Right lobe of liver (tissue), 6 donors: ENCODE results near the gene SNRNP35. TPM values are rescaled to one million over a fixed set of nuclear protein-coding genes. Genes with fewer than 3 reads are reported as not detected.
A peak's percentile ranks its signal among the peaks of the same experiment; 100 is the strongest.

ENCODE experiments used
- ATAC-seq, 4 donors: fragments of 200-7000 bp; cut with Tn5 transposase; one replicate each; pipeline ENCODE4 v1.9.1; 2020; ENCODE audit warnings: mild to moderate bottlenecking in 4 of 4, moderate library complexity in 4 of 4
- DNase-seq, 3 donors: peaks; one replicate each; pipeline ENCODE4 v3.0.0-alpha.2; 2020
- H3K27ac ChIP-seq, 3 donors: fragments of 200-600 bp; one replicate each; pipeline ENCODE4 v1.8.0; 2022
- H3K27me3 ChIP-seq, 2 donors: fragments of 200-600 bp; one replicate each; pipeline ENCODE4 v1.8.0; 2022
- H3K36me3 ChIP-seq, 4 donors: fragments of 200-600 bp; sonication (generic) in 1 of 4; one replicate each; pipeline versions ENCODE4 v1.5.1 to v1.8.0; 2017 to 2022; ENCODE audit warnings: control low read depth in 1 of 4
- H3K4me1 ChIP-seq, 4 donors: fragments of 200-600 bp; sonication (generic) in 1 of 4; one replicate each; pipeline versions ENCODE4 v1.5.1 to v1.8.0; 2017 to 2022; ENCODE audit warnings: control low read depth in 1 of 4
- H3K4me3 ChIP-seq, 3 donors: fragments of 200-600 bp; one replicate each; pipeline ENCODE4 v1.8.0; 2022
- H3K9me3 ChIP-seq, 4 donors: fragments of 200-600 bp; sonication (generic) in 1 of 4; one replicate each; pipeline versions ENCODE4 v1.5.1 to v1.8.0; 2017 to 2022; ENCODE audit warnings: control low read depth in 1 of 4
- CTCF ChIP-seq, 4 donors: fragments of 200-600 bp in 3 of 4; fragments of 450-650 bp in 1 of 4; IDR thresholded peaks; one replicate each; pipeline versions ENCODE4 v1.5.1 to v1.8.0; 2016 to 2022; ENCODE audit warnings: antibody characterized with exemption in 4 of 4, mild to moderate bottlenecking in 2 of 4
- POLR2A ChIP-seq: fragments of 450-650 bp; IDR thresholded peaks from one replicate; pipeline ENCODE4 v1.6.1; 2017; ENCODE audit warnings: antibody characterized with exemption, mild to moderate bottlenecking
- WGBS: methylation state at CpG from one replicate; pipeline ENCODE4 v1.1.6; 2018; ENCODE audit warnings: low coverage, low lambda C conversion rate; ENCODE audit not compliant: insufficient coverage; ENCODE audit errors: missing lambda C conversion rate; 5-methylcytosine and 5-hydroxymethylcytosine counted together
- intact Hi-C, 2 donors: fragments of 100-400 bp; cut with DNase I; formaldehyde crosslinking; loops; one replicate each; pipeline versions ENCODE4 v1.11.2 to v1.14.1; 2022
- total RNA-seq, 6 experiments: library from RNA; depleted of rRNA in 2 of 6; stranded (reverse); fragments of >200 nt in 2 of 6; fragmentation: NEBNext Ultra II Directional in 3 of 6; extraction: Animal tissue kit (Norgen Biotek cat#: 25700) in 3 of 6; gene quantifications; one replicate each; pipeline versions ENCODE4 v1.1.0 to v1.2.4, GENCODE V29; 2016 to 2023
- donor health status: DM: no; HTN: yes; CAD: no.
- donor health status: DM: no; HTN: no; CAD: no.
- donor health status: DM: no; HTN: no; CAD: no.
- donor health status: DM: no; HTN: yes; CAD: no.
- donor health status: DM: no; HTN: yes; CAD: no.

The SNRNP35 gene
- total RNA-seq, 6 experiments from 2014 or later: 7.8 to 10.3 (median 9.5) TPM

GRCh38 chr12:123497065-123497464 lies 39.1 kb downstream of the SNRNP35 start:
- intact Hi-C loops: no loop called here
- no peak for ATAC-seq
- no peak for TF ChIP-seq POLR2A
- TF ChIP-seq CTCF (IDR thresholded peaks at IDR 0.05): no peak
- Histone ChIP-seq H3K4me1 (no peaks in the 10 kb centered on the region), H3K27me3 (no peaks in the 10 kb centered on the region), H3K4me3 (no peak overlapping the region), H3K27ac (no peak overlapping the region), H3K9me3 (no peaks in the 10 kb centered on the region), H3K36me3 (no peaks in the 10 kb centered on the region)
- 100% methylated on average over 1 of the region's 7 CpGs for WGBS
- DNase-seq: no peak

- Histone ChIP-seq H3K27ac (no peak overlapping the region), H3K4me1 (no peaks in the 10 kb centered on the region), H3K4me3 (no peak overlapping the region), H3K36me3 (no peaks in the 10 kb centered on the region), H3K9me3 (no peaks in the 10 kb centered on the region), H3K27me3 (no peaks in the 10 kb centered on the region)
- WGBS: 90% methylated on average over 11 of the region's 13 CpGs
- TF ChIP-seq CTCF (IDR thresholded peaks at IDR 0.05): no peak
- no peak for TF ChIP-seq POLR2A
- intact Hi-C loops: no loop called here
- no peak for DNase-seq
- no peak for ATAC-seq
Measured at GRCh38 chr12:123498126-123498825, 40.3 kb downstream of the SNRNP35 start.

GRCh38 chr12:123499332-123499731 lies 41.4 kb downstream of the SNRNP35 start:
- no peaks in the 10 kb centered on the region for H3K4me1 ChIP-seq
- no peaks in the 10 kb centered on the region for H3K27me3 ChIP-seq
- no peaks in the 10 kb centered on the region for H3K9me3 ChIP-seq
- H3K27ac ChIP-seq: no peak overlapping the region
- no peaks in the 10 kb centered on the region for H3K36me3 ChIP-seq
- TF ChIP-seq POLR2A: no peak
- TF ChIP-seq CTCF (IDR thresholded peaks at IDR 0.05): no peak
- intact Hi-C loops: no loop called here
- H3K4me3 ChIP-seq: no peak overlapping the region
- WGBS: 98% methylated on average over 10 of the region's 16 CpGs
- ATAC-seq: peak in 1 of 4 donors; percentile 15
- no peak for DNase-seq

GRCh38 chr12:123502163-123502704 lies 44.3 kb downstream of the SNRNP35 start:
- Histone ChIP-seq H3K36me3 (no peaks in the 10 kb centered on the region), H3K4me1 (no peaks in the 10 kb centered on the region), H3K27me3 (no peaks in the 10 kb centered on the region), H3K9me3 (no peaks in the 10 kb centered on the region), H3K27ac (no peak overlapping the region), H3K4me3 (no peak overlapping the region)
- no peak for ATAC-seq
- intact Hi-C loops: no loop called here
- DNase-seq: no peak
- TF ChIP-seq POLR2A (no peak), CTCF (IDR thresholded peaks at IDR 0.05) (no peak)
- 87% methylated on average over 11 of the region's 12 CpGs for WGBS
